HG03095 (cell line): Measurements from ENCODE around the gene KRT7.

Experiments used
- ATAC-seq: cut with Tn5 transposase; IDR thresholded peaks from one replicate; pipeline ENCODE4 v1.9.1; 2021; ENCODE audit warnings: moderate library complexity; ENCODE audit not compliant: unreplicated experiment

The KRT7 gene

GRCh38 chr12:52211716-52212585 is 21.1 kb upstream of the KRT7 start:
- no peak for ATAC-seq

DNA sequence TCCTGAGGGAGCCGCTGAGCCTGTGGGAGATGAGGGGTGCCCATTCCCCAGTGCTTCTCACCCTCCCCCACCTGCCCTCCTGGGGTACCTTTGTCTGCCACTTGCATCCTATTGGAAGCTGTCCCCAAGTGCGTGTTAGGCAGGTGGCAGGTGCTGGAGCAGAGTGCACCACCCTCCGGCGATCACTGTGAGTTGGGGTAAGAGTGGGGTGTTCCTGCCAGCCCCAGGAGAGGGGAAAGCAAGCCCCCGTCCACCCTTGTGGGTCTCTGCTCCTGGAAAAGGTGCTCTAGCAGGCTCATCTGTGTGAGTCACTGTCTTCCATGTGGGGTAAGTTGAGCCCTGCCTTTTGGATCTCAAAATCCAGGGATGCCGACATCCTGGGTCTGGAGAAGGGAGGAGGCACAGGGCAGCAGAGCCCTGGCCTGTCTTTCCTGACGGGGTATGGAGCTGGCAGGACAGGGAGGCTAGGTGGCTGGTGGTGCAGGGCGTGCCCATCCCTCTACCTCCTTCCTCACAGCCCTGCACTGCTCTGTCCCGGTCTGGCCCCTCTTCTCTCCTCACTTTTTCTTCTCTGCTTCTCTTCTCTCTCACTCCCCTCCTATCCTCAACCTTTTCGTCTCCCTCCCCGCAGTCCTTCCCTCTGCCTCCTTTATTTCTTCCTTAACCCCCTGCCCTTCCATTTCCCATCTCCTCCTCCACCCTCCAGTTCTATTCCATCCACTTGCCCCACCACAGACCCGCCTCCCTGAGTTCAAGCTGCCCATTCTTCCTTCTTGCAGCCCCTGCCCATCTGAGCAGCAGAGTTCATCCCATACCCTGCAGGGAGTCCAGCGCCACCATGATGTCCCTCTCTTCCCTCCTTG is 20.1 kb upstream of the KRT7 start:
- no peak for ATAC-seq

DNA sequence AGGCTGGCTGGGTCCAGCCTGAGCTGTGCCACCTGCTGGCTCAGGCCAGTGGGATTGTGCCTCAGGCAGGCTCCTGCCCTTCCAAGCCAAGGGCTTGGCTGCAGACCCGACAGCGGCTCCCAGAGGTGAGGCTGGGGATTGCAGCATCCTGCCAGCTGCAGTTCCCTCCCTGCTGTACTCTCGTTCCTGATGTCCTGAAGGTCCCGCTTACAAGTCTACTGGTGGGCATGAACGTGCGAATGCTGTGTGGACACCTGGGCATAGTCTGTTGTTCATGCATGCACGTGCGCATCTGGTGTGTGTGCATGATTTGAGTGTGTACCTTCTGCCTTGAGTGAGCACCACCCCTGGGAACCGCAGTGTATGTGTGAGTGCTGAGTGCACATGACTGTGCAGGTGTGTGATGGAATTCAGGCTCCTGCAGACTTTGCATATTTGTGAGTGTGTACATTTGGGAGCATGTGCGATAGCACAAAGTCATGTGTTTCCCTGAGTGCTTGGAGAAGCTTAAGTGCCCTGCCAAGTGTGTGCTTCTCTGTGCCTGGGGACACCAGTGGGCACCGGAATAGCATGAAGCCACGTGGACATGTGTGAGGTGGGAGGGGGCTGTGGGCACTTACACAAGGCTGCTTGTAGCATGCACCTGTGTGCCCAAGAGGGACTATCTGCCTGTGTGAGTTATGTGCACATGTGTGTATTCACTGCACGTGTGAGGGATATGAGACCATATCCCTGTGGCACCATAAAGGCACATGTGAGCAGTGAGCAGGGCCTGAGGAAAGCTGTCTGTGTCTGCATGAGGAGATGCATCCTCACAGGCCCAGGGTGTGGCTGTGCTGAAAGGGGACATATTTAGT is 19.3 kb upstream of the KRT7 start:
- no peak for ATAC-seq

- ATAC-seq = no peak
These were observed 18.6 kb upstream of the KRT7 start for GRCh38 chr12:52214421-52214802.

DNA sequence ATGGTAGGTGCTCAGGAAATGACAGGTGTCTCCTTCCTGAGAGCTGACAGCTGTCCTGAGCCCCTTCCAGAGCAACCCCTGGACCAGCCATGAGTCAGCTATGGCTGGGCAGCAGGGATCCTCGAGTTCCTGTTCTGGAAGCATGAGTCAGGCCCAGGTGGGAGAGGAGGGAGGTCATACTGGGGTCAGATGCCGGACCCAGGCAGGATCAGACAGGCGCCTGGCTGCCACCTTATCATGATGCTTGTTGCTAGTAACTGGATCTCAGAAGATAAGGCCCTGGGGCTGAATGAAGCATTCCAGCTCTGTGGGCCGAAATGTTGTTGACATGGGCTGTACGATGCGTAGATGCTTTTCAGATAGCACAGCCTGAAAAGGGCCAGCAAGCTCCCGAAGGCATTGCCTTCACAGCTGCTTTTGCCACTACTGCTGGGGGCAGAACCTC is 17.4 kb upstream of the KRT7 start:
- no peak for ATAC-seq

GRCh38 chr12:52216100-52216499 is 16.9 kb upstream of the KRT7 start:
- no peak for ATAC-seq

DNA sequence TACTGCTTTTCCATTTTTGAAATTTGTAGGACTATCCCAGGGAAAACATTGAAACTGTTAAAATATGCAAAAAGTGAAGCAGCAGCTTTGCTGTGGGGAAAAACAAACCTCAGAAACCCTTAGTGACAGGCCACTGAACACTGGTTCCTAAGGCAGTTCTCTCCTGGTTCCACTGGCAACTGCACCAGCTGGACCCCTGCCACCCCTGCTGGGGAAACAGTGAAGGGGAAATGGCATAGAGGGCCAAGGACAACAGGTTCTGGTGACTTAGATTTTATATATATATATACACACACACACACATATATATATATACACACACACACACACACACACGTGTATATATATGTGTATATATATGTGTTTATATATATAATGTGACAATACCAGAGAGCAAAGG is 16.2 kb upstream of the KRT7 start:
- ATAC-seq = no peak

DNA sequence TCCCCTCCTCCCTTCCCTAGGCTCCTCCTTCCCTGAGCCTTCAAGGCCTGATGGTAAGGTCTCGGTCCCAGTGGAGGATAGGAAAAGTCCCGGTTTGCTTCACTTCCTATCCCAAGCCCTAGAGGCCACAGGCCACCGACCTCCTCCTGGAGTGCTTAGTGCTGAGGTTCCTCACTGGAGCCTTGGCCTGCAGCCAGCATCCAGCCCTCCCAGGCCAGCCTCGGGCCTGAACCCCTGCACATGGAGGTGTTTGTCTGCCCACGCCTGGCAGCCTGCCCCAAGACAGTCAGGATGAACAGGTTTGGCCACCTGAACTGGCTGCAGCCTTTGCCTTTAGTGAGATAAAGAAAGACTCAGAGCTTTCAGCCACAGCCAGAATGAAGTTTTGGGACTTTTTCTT is 15.8 kb upstream of the KRT7 start:
- ATAC-seq = no peak

DNA sequence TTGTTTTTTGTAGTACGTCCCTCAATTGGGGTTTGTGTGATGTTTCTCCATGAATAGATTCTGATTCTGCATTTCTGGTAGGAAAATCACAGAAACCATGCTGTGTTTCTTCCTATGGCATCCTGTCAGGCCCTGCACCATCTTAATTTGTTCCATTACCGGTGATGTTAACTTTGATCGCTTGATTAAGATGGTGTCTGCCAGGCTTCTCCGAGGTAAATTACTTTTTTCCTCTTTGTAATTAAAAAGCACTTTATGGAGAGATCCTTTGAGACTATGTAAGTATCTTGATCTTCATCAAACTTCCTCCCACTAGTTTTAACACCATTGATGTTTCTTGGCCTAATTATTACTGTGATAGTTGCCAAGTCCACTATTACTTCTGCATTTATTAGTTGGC is 15.0 kb upstream of the KRT7 start:
- ATAC-seq = no peak

- ATAC-seq = no peak
These were observed 12.6 kb upstream of the KRT7 start for GRCh38 chr12:52220477-52220876.

- ATAC-seq = no peak
These were observed 11.8 kb upstream of the KRT7 start for GRCh38 chr12:52221070-52221781.

- no peak for ATAC-seq
These were observed 11.1 kb upstream of the KRT7 start for GRCh38 chr12:52221912-52222457.

- ATAC-seq = no peak
These were observed 10.4 kb upstream of the KRT7 start for GRCh38 chr12:52222692-52223091.

GRCh38 chr12:52223406-52224039 is 9.5 kb upstream of the KRT7 start:
- ATAC-seq = no peak

DNA sequence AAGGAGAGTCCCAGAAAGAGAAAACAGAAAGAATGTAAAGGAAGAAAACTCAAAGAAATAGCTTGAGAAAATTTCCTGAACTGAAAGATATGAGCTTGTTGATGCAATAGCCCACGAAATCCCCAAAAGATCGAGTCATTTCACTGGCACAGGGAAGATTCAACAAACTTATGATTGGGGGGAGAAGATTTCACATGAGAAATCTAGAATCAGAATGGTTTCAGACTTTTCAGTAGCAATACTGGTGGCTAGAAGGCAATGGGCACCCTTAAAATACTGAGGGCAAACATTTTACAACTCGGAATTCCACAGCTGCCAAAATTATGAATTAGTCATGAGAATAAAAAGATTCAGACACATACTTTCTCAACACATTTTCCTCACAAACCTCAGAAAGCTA is 8.9 kb upstream of the KRT7 start:
- ATAC-seq = no peak

GRCh38 chr12:52225752-52226151 is 7.3 kb upstream of the KRT7 start:
- ATAC-seq = no peak

DNA sequence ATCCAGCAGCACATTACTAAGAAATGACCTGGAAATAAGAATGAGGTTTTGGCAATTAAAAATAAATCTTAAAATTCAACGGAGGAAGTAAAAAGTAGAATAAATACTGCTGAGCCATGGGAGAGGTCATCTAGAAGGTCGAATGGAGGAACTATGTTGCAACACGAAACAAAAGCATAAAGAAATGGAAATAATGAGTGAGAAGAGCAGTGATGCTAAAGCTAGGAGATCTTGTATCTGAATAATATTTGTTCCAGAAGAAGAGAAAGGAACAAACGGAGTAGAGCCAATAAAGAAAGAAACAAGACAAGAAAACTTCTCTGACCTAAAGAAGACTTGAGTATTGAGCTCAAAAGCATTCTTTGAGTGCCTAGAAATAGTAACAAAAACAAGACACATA is 6.6 kb upstream of the KRT7 start:
- no peak for ATAC-seq

- no peak for ATAC-seq
These were observed 5.4 kb upstream of the KRT7 start for GRCh38 chr12:52227606-52228166.

GRCh38 chr12:52228366-52228765 is 4.7 kb upstream of the KRT7 start:
- no peak for ATAC-seq
